GM19455 (cell line): Measurements from ENCODE around the gene TUNAR.

Source experiments
- ATAC-seq: cut with Tn5 transposase; IDR thresholded peaks from one replicate; pipeline ENCODE4 v1.9.1; 2021; ENCODE audit not compliant: unreplicated experiment

TUNAR gene

DNA sequence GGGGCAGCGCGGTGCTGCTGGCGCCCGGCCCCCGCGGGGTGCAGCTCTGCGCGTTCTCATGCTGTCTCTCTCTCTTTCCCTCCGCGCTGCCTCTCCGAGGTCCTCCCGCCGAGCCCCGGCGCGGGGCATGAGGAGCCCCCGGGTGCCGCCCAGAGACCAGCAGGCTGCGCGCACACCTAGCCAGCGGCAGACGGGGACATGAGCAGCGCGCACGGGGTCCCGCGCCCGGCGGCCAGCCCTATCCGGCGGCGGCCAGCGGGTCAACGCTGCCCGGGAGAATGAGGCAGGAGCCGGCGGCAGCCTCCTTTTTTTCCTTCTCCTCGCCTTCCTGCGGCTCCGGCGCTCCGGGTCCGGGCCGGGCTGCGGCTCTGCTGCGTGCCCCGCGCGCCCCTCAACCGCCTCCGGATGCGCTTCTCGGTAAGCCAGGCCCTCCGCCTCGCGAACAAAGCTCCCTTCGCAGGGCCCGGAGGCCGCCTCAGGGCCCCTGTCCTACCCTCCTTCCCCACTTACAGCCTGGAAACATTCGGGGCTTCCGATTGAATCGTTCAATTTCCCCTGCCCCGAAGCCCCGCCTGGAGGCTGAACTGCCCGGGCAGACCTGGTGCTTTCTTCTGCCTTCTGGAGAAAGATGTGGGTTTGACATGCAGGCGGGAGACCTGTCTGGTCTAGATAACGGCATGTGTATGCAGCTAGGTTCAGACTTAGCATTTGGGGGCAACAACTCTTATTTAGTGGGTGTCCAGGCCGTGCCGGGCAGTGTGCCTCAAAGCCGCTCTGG lies at the start of gene TUNAR:
TSS of gene TUNAR (plus strand) at position 72 of the 778 bp plus-strand sequence.
- ATAC-seq, result no peak

DNA sequence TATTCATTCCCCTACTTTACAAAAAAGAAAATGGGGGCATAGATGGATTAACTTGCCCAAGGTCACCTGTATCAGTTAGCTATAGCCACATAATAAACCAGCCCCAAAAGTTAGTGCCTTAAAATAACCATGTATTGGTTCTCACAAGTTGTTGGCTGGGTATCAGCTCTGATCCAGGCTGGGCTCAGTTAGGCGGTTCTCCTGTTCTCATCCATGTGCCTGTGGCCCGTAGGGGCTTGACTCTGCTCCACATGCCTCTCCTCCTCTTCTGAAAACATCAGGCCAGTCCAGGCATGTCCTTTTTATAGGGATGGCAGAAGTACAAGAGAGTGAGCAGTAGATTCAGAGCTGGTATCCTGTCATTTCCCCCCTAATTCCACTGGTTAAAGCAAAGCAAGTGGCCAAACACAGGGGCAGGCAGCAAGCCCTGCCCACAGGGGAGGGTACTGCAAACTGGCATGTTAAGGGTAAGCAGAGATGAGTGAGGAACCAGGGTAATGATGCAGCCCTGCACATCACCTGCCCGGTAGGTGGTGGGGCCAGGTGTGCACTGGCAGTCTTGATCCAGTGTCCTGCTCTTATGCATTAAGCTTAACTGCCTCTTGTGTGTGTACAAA lies 47.9 kb upstream of the TUNAR start:
- no peak for ATAC-seq

DNA sequence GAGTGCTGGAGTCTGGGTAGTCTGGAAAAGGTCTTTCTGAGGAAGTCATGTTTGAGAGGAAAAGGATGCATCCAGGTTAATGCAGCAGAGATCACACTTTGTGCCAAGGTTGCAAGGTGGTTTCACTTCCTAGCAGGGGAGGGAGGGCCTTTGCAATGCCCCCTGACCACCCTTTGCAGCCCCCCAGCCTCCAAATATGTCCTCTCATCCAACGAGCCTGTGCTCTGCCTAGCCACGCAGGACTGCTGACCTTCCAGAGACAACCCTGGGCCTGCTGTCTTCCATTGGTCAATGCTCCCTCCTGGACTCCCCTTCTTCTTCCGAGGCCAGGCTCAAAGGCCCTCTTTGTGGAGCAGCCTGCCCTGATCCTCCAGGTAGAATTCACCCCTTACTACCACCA lies 47.3 kb upstream of the TUNAR start:
- no peak for ATAC-seq

DNA sequence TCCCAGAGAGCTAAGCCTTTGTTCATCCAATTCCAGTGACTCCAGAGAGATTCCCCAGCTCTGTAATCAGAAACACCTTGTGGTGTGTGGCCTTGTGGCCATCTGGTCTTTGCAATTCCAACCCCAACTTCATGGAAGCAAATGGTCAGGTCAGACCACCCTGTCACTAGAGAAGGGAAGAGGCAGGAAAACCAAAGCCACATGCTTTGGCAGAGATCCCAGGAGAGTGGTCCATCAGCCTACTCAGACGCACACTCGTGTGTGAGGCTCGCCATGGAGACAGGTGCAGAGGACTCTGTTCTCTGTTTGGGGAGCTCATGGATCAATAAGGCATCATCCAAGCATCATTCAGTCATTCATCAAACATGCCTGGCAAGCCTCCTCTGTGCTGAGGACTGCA lies 46.2 kb upstream of the TUNAR start:
- no peak for ATAC-seq

DNA sequence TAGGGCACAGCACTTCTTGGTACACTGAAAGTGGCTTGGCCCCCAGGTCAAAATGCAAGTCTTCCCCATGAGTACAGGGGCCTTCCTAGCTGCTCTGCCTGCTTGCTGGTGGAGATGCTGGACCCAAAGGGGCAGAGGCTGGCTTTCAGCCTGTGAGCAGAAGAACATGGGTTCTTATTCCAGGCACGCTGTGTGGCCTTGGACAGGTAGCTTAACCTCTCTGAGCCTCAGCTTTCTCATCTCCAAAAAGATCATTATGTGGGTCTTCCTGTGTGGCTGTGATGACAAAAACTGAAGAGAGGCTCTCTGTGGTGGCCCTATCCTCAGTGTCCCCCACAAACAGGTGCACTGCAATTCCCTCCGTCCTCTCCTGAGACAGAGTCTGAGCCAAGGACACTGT lies 45.6 kb upstream of the TUNAR start:
- ATAC-seq, result no peak

- ATAC-seq, result no peak
Observed at GRCh38 chr14:95831468-95831867, 45.2 kb upstream of the TUNAR start.

GRCh38 chr14:95832012-95832411 lies 44.6 kb upstream of the TUNAR start:
- ATAC-seq, result no peak

DNA sequence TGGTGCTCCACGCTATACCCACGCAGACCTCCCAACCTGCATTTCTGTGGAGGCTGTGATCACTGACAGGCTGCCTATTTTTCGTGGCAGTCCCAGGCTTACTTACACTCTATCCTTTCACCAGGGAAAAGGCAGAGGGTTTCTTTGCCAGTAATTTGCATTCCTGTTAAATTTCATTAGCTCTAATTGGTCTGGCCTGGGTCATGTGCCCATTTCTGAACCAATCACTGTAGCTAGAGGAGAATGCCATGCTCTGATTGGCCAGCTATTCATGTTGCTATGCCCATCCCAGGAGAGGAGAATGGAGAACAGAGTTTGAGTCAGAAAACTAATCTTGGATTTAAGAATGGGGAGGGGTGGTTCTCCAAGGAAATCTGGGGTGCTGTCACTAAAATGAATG lies 43.2 kb upstream of the TUNAR start:
- no peak for ATAC-seq

GRCh38 chr14:95834496-95834895 lies 42.1 kb upstream of the TUNAR start:
- no peak for ATAC-seq

GRCh38 chr14:95835121-95835730 lies 41.4 kb upstream of the TUNAR start:
- ATAC-seq, result no peak

DNA sequence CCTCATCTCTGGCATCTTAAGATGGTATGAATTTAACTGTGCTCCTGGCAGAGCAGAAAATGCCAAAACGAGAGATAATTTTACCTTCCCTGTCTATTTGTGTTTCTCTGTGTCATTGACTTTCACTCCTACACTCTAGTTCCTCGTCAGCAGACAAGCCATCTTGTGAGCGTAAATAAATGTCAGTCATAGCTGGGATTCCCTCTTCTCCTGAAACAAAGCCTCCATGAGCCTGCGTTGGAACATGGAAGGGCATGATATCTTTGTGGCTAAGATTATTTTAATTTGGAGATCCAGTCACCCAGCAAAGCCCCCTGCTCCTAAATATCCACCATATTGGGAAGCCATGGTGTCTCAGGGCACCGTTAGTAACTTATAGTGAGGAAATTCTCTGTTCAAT lies 37.8 kb upstream of the TUNAR start:
- ATAC-seq, result no peak

DNA sequence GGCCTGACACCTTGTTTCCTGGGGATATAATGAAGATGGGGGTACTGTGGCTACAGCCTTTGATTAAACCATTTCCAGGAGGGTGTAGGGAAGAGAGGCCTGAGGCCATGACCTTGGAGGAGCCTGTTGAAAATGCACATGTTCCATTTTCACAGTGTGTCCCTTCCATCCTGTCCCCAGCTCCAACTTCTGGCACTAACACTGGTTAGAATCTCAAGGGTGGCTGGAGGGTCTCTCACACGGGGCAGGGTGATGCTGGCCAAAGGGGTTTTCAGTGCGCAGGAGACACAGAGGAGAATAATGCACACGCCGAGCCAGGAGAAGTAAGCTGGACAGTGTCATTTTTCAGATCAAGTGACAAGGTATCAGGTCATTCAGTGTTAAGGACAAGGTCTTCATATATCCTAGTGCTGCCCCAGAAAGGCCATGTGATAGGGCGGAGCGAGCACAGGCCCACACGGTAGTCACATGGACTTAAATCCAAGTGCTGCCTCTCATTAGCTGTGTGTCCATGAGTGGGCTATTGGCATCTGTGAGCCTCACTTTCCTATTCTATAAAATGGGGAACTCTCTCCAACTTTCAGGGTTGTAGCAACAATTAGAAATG lies 36.4 kb upstream of the TUNAR start:
- ATAC-seq, result no peak

GRCh38 chr14:95841668-95842067 lies 35.0 kb upstream of the TUNAR start:
- ATAC-seq, result no peak

GRCh38 chr14:95849761-95850160 lies 26.9 kb upstream of the TUNAR start:
- no peak for ATAC-seq

- ATAC-seq, result no peak
Observed at GRCh38 chr14:95850429-95850828, 26.2 kb upstream of the TUNAR start.

DNA sequence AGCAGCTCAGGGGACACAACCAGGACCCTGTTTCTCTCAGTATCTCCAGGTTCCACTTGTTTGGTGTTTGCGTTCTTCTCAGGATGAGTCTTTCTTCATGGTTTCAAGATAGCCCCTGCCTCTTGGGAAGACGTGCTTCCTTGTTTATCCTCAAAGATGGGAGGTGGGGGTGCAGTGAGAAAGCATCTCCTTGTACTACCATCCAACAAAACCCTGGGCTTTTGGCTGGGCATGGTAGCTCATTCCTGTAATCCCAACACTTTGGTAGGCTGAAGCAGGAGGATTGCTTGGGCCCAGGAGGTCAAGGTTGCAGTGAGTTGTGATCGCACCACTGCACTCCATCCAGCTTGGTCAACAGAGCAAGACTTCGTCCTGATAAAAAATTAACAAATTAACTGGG lies 21.0 kb upstream of the TUNAR start:
- ATAC-seq, result no peak

DNA sequence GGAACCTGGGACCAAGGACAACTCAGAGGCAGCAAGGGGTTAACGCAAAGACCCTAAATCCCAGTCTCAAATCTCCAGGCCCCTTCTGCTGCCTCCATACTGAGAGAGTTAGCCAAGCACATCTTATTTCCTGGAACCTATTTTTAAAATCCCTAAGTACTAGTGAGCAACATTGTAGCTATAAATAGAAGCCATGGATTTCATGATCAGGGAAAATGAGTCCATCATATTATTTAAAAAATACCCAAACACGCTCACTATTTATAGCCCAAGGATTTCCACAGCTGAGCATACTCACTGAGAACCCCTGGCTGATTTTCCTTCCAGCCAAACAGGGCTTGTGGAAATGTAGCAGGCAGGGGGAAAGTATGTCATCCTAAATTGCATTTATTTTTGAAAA lies 19.4 kb upstream of the TUNAR start:
- ATAC-seq, result no peak

DNA sequence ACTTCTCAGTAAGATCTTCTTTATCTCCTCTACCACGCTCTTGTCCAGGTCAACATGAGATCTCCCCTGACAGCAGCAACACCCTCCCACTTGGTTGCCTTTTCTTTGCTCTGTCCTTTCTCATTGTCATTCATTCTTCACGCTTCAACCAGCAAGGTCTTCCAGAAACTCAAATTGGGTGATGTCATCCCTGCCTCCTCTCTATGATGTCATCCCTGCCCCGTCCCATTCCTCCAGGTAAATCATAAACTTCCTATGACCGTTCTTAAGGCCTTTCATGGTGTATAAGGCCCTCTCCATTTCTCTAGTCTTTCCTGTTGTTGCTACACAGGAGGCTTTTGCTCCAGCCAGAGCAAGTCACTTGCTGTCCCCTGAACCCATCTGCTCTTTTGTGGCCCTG lies 17.7 kb upstream of the TUNAR start:
- no peak for ATAC-seq

- ATAC-seq, result no peak
Observed at GRCh38 chr14:95862243-95862642, 14.4 kb upstream of the TUNAR start.

- no peak for ATAC-seq
Observed at GRCh38 chr14:95863295-95863694, 13.3 kb upstream of the TUNAR start.

GRCh38 chr14:95869776-95870175 lies 6.9 kb upstream of the TUNAR start:
- no peak for ATAC-seq

DNA sequence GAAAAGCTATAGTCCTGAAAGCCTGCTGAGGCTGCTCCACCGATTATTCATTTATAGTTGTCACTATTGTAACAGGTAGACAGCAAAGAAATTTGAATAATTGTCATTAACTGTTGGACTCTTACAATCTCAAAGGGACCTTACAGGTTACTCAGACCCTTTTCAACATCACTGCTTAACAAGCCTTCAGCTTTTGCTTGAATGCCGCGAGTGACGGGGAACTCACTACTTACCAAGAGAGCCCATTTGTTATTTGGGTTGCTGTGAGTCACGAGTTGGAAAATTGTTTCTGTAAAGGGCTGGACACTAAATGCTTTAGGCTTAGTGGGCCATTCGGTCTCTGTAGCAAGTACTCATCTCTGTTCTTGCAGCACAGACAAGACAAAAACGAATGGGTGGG lies 5.9 kb upstream of the TUNAR start:
- no peak for ATAC-seq
